ENCODE measurements around the gene STAM.
"Not testable (repeated sequence)": the region's sequence is repeated elsewhere in the genome, so short reads cannot be mapped to it uniquely, and the experiment has no call there.

STAM gene

DNA sequence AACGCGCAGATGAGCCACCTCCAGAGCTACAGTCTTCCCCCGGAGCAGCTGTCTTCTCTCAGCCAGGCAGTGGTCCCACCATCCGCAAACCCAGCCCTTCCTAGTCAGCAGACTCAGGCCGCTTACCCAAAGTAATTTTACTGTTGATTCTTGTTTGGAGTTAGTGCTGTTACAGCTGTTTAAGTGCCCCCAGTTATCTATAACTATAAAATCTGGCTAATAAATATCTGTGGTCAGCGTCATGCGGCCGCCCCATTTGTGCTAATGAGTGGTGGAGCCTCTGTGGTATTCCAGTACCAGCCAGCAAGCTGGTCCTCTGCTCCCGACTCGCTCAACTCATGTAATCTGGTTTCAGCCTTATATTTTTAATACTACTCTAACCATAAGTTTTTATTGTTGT lies 64.9 kb downstream of the STAM start:
- Histone ChIP-seq H3K27me3 (ENCODE audit: control insufficient read depth in 1 of 2, insufficient read depth in 2 of 2, low read length in 2 of 2) (no peaks in the 10 kb centered on the region), H3K27ac (ENCODE audit: low read length) (no peak overlapping the region), H3K36me3 (ENCODE audit: control insufficient read depth in 2 of 2, insufficient read depth in 2 of 2, low read length in 2 of 2) (peaks cover 10 to 16% of the 10 kb centered on the region in 2 donors), H3K9me3 (ENCODE audit: control insufficient read depth in 2 of 2, low read length in 2 of 2) (no peaks in the 10 kb centered on the region), H3K9ac (ENCODE audit: low read length in 2 of 2) (no peak overlapping the region), H3K4me1 (ENCODE audit: control insufficient read depth, insufficient read depth, low read length) (no peaks in the 10 kb centered on the region), H3K4me3 (ENCODE audit: low read length in 2 of 2) (no peak overlapping the region)

DNA sequence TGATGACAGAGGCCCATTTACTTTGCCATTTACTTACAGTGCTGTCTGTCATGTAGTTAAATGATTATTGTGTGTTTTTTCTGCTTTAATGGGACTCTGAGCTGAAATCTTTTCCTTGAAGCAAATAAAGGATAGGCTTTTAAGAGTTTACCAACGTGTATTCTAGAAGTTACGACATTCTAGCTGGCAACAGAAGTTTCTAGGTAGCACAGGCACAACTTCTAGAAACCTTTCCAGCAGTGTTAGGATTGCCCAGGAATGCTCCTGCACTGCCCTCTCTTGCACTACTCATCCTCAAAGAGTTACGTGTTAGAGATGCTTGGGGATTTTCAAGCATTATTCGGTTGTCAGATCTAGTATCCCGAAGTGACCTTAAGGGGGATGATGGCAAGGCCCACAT lies 65.5 kb downstream of the STAM start:
- peaks cover 16 to 22% of the 10 kb centered on the region in 2 donors for H3K36me3 ChIP-seq (ENCODE audit: control insufficient read depth in 2 of 2, insufficient read depth in 2 of 2, low read length in 2 of 2)
- H3K27me3 ChIP-seq (ENCODE audit: control insufficient read depth in 1 of 2, insufficient read depth in 2 of 2, low read length in 2 of 2) = no peaks in the 10 kb centered on the region
- no peak overlapping the region for H3K9ac ChIP-seq (ENCODE audit: low read length in 2 of 2)
- no peaks in the 10 kb centered on the region for H3K4me1 ChIP-seq (ENCODE audit: control insufficient read depth, insufficient read depth, low read length)
- no peak overlapping the region for H3K4me3 ChIP-seq (ENCODE audit: low read length in 2 of 2)
- no peaks in the 10 kb centered on the region for H3K9me3 ChIP-seq (ENCODE audit: control insufficient read depth in 2 of 2, low read length in 2 of 2)
- H3K27ac ChIP-seq (ENCODE audit: low read length) = no peak overlapping the region

DNA sequence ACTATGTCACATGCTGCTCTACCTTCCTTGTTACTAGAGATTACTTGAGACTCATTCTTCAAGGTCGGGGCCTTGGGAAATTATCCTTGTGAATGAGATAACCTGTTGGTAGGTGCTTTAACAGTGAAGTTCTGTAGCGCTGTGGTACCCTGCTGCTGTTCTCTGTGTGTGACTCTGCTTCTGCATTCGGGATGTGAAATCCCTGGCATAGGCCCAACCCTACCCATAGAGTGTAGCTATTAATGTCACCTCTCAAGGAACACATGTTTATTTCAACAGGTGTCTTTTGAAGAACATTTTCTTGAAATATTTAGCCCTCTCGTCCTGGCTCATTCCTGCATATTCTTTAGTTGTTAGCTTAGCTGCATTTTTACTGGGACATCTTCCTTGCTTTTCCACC lies 66.2 kb downstream of the STAM start:
- Histone ChIP-seq H3K27ac (ENCODE audit: low read length) (no peak overlapping the region), H3K36me3 (ENCODE audit: control insufficient read depth in 2 of 2, insufficient read depth in 2 of 2, low read length in 2 of 2) (peaks cover 23 to 25% of the 10 kb centered on the region in 2 donors), H3K27me3 (ENCODE audit: control insufficient read depth in 1 of 2, insufficient read depth in 2 of 2, low read length in 2 of 2) (no peaks in the 10 kb centered on the region), H3K4me3 (ENCODE audit: low read length in 2 of 2) (no peak overlapping the region), H3K9me3 (ENCODE audit: control insufficient read depth in 2 of 2, low read length in 2 of 2) (no peaks in the 10 kb centered on the region), H3K4me1 (ENCODE audit: control insufficient read depth, insufficient read depth, low read length) (no peaks in the 10 kb centered on the region), H3K9ac (ENCODE audit: low read length in 2 of 2) (no peak overlapping the region)

DNA sequence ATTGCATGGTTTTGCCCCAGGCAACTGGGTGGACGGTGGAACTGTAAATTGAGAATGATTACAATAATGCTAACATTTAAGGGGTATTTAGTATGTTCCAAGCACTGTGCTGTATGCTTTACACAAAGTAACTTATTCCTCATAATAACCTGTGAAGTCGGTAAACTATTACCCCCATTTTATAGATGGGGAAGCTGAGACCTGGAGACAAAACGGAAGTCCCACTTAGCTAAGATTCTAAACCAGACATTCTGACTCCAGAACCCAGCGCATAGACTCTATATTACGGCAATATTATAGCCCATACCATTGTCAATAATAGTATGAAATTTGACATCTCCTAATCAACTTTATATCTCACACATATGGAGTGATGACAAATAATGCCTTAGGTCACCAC lies 68.1 kb downstream of the STAM start:
- no peak overlapping the region for H3K27ac ChIP-seq (ENCODE audit: low read length)
- no peak overlapping the region for H3K9ac ChIP-seq (ENCODE audit: low read length in 2 of 2)
- peaks cover 22 to 25% of the 10 kb centered on the region in 2 donors for H3K36me3 ChIP-seq (ENCODE audit: control insufficient read depth in 2 of 2, insufficient read depth in 2 of 2, low read length in 2 of 2)

DNA sequence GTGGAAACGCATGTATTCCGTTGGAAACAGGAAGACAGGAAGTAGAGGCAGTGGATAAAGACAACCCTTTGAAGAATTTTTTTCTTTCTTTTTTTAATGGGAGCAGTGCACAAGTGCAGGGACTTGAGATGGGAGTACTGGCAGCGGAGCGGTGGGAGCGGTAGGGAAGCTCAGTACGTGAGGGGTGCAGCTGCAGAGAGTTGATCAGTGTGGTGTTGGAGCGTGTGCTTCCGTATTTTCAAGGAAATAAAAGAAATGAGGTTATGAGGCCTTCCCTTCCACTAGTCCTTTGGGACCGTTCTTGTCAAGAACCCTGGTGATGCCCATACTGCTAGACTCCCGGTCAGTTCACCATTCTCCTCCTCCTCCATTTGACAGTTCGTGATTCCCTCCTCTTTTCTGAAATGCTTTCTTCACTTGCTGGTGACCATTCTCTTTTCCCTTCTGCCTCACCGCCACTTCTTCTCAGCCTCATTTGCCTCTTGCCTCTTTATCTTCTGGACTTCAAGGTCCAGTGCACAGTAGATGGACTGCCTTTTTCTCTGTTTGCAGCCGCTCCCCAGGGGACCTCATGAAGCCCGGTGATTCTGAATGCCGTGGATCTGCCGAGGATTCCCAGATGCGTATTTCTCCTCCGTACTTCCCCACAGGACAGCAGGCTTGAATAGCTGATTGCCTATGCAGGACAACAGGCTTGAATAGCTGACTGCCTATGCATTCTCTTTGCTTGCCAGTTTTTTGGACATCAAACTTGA lies 68.9 kb downstream of the STAM start:
- H3K4me3 ChIP-seq (ENCODE audit: low read length in 2 of 2) = peak overlapping the region; percentile 34 to 50
- H3K36me3 ChIP-seq (ENCODE audit: control insufficient read depth in 2 of 2, insufficient read depth in 2 of 2, low read length in 2 of 2) = peaks cover 22 to 30% of the 10 kb centered on the region in 2 donors
- H3K27ac ChIP-seq (ENCODE audit: low read length) = no peak overlapping the region
- H3K9ac ChIP-seq (ENCODE audit: low read length in 2 of 2) = no peak overlapping the region
- H3K9me3 ChIP-seq (ENCODE audit: control insufficient read depth in 2 of 2, low read length in 2 of 2) = no peaks in the 10 kb centered on the region
- no peaks in the 10 kb centered on the region for H3K27me3 ChIP-seq (ENCODE audit: control insufficient read depth in 1 of 2, insufficient read depth in 2 of 2, low read length in 2 of 2)
- no peaks in the 10 kb centered on the region for H3K4me1 ChIP-seq (ENCODE audit: control insufficient read depth, insufficient read depth, low read length)

More for the DNA sequence above, 68.1 kb downstream of the STAM start:
- Histone ChIP-seq H3K4me1 (ENCODE audit: control insufficient read depth, insufficient read depth, low read length) (no peaks in the 10 kb centered on the region), H3K9me3 (ENCODE audit: control insufficient read depth in 2 of 2, low read length in 2 of 2) (no peaks in the 10 kb centered on the region), H3K4me3 (ENCODE audit: low read length in 2 of 2) (no peak overlapping the region), H3K27me3 (ENCODE audit: control insufficient read depth in 1 of 2, insufficient read depth in 2 of 2, low read length in 2 of 2) (no peaks in the 10 kb centered on the region)

DNA sequence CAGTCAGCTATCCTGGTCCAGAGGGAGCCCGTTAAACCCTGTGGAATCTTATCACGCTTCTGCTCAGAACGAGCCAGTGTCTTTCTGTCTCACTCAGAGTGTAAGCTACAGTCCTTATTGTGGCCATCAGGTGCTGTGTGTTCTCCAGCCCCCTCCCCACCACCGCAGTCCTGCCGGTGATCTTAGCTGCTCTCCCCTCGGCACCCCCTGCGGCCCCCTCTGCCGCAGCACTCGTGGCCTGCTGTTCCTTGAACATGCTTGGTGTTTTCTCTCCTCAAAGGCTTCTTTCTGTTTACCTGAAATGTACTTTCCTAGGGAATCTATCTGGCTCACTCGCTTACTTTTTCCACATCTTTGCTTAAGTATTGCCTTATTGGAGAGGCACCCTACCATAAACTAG lies 69.8 kb downstream of the STAM start:
- Histone ChIP-seq H3K27ac (ENCODE audit: low read length) (no peak overlapping the region), H3K9ac (ENCODE audit: low read length in 2 of 2) (no peak overlapping the region), H3K4me3 (ENCODE audit: low read length in 2 of 2) (no peak overlapping the region), H3K9me3 (ENCODE audit: control insufficient read depth in 2 of 2, low read length in 2 of 2) (no peaks in the 10 kb centered on the region), H3K4me1 (ENCODE audit: control insufficient read depth, insufficient read depth, low read length) (no peaks in the 10 kb centered on the region), H3K27me3 (ENCODE audit: control insufficient read depth in 1 of 2, insufficient read depth in 2 of 2, low read length in 2 of 2) (no peaks in the 10 kb centered on the region), H3K36me3 (ENCODE audit: control insufficient read depth in 2 of 2, insufficient read depth in 2 of 2, low read length in 2 of 2) (peaks cover 21 to 30% of the 10 kb centered on the region in 2 donors)

DNA sequence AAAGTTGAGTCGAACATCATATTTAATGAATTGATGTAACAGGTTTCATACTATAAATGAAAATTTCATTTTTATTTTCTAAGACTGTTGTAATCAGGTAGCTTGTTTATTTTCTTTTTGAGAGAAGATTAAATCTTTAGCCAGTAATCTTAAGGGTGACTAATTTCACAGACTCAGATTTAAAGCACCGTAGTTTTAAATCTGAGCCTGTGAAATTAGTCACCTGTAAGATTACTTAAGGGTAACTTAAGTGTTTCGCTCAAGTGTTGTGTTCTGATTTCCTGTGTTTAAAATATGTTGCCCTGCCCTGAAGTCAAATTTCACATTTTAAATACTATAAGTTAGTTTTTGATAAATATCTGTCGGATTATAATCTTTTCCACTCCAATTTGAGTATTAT lies 72.2 kb downstream of the STAM start:
- H3K4me1 ChIP-seq (ENCODE audit: control insufficient read depth, insufficient read depth, low read length) = no peaks in the 10 kb centered on the region
- H3K36me3 ChIP-seq (ENCODE audit: control insufficient read depth in 2 of 2, insufficient read depth in 2 of 2, low read length in 2 of 2) = peaks cover 16 to 27% of the 10 kb centered on the region in 2 donors
- H3K9ac ChIP-seq (ENCODE audit: low read length in 2 of 2) = no peak overlapping the region
- H3K27me3 ChIP-seq (ENCODE audit: control insufficient read depth in 1 of 2, insufficient read depth in 2 of 2, low read length in 2 of 2) = no peaks in the 10 kb centered on the region
- no peak overlapping the region for H3K4me3 ChIP-seq (ENCODE audit: low read length in 2 of 2)
- no peaks in the 10 kb centered on the region for H3K9me3 ChIP-seq (ENCODE audit: control insufficient read depth in 2 of 2, low read length in 2 of 2)
- no peak overlapping the region for H3K27ac ChIP-seq (ENCODE audit: low read length)

DNA sequence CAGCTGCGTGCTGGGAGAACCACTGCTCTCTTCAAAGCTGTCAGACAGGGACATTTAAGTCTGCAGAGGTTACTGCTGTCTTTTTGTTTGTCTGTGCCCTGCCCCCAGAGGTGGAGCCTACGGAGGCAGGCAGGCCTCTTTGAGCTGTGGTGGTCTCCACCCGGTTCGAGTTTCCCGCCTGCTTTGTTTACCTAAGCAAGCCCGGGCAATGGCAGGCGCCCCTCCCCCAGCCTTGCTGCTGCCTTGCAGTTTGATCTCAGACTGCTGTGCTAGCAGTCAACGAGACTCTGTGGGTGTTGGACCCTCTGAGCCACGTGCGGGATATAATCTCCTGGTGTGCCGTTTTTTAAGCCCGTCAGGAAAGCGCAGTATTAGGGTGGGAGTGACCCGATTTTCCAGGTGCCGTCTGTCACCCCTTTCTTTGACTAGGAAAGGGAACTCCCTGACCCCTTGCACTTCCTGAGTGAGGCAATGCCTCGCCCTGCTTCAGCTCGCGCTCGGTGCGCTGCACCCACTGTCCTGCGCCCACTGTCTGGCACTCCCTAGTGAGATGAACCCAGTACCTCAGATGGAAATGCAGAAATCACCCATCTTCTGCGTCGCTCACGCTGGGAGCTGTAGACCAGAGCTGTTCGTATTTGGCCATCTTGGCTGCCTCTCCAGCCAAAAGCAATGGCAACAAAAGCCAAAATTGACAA lies 78.5 kb downstream of the STAM start:
- H3K27ac ChIP-seq (ENCODE audit: low read length); H3K36me3 ChIP-seq (ENCODE audit: control insufficient read depth in 2 of 2, insufficient read depth in 2 of 2, low read length in 2 of 2); H3K4me3 ChIP-seq (ENCODE audit: low read length in 2 of 2); H3K4me1 ChIP-seq (ENCODE audit: control insufficient read depth, insufficient read depth, low read length); H3K9me3 ChIP-seq (ENCODE audit: control insufficient read depth in 2 of 2, low read length in 2 of 2); H3K27me3 ChIP-seq (ENCODE audit: control insufficient read depth in 1 of 2, insufficient read depth in 2 of 2, low read length in 2 of 2); H3K9ac ChIP-seq (ENCODE audit: low read length in 2 of 2): not testable (repeated sequence)

DNA sequence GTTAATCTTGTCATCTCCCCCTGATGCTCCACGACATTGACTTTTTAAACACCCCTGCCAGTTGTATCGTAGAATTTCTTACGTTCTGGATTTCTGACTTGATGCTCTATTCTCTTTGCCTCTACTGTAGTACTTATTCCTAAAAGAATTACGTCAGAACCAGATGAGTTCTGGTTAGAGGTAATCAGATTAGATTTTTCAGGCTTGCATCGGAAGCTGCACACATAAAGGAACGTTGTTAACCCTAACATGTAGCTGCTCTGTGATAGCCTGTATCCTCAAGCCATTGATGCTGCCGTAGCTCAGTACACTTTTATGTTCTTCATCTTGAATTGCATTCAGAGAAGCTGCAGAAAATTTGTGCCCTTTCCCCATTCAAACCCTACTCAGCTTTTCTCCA lies 81.8 kb downstream of the STAM start:
- H3K4me3 ChIP-seq (ENCODE audit: low read length in 2 of 2) = no peak overlapping the region
- H3K27me3 ChIP-seq (ENCODE audit: control insufficient read depth in 1 of 2, insufficient read depth in 2 of 2, low read length in 2 of 2) = no peaks in the 10 kb centered on the region
- no peaks in the 10 kb centered on the region for H3K9me3 ChIP-seq (ENCODE audit: control insufficient read depth in 2 of 2, low read length in 2 of 2)
- no peaks in the 10 kb centered on the region for H3K4me1 ChIP-seq (ENCODE audit: control insufficient read depth, insufficient read depth, low read length)
- no peak overlapping the region for H3K9ac ChIP-seq (ENCODE audit: low read length in 2 of 2)
- H3K36me3 ChIP-seq (ENCODE audit: control insufficient read depth in 2 of 2, insufficient read depth in 2 of 2, low read length in 2 of 2) = no peaks in the 10 kb centered on the region
- no peak overlapping the region for H3K27ac ChIP-seq (ENCODE audit: low read length)

DNA sequence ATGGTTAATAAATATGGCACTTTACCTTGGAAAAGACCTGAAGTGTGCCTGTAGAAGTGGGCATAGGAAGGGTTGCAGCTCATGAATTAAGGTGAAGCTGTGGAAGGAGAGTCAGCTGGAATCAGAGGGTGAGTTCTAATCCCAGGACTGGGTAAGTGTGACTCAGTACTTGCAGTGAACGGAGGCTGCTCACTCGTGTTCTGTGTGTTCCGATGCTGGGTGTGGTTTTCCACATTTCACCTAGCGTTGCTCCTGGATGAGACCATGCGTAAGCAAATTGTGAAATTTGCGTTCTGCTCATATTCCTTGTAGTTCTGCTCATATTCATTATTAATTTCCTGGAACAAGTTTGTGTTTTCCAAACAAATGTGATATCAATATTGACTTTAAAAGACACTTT lies 85.7 kb downstream of the STAM start:
- Histone ChIP-seq H3K9me3 (ENCODE audit: control insufficient read depth in 2 of 2, low read length in 2 of 2) (no peaks in the 10 kb centered on the region), H3K27ac (ENCODE audit: low read length) (no peak overlapping the region), H3K4me3 (ENCODE audit: low read length in 2 of 2) (no peak overlapping the region)

DNA sequence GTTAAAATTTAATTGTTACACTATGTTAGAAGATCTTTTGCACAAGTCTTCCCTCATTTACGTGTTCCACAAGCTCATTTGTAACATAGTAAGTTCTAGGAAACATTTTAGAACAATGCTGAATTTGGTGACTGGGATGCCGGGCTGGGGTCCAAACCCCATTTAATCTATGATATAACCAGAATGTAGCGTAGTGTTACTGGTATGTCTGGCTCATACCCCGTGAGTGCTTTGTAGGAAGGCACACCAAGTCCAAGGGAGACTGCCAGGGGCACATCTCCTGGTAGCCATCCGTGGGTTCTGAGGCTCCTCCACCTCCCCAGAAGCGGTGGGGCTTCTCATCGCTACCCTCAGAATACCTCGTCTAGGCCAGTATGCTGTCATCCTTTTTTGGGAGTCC lies 86.7 kb downstream of the STAM start:
- H3K9ac ChIP-seq (ENCODE audit: low read length in 2 of 2) = no peak overlapping the region
- no peaks in the 10 kb centered on the region for H3K9me3 ChIP-seq (ENCODE audit: control insufficient read depth in 2 of 2, low read length in 2 of 2)
- no peak overlapping the region for H3K4me3 ChIP-seq (ENCODE audit: low read length in 2 of 2)
- H3K36me3 ChIP-seq (ENCODE audit: control insufficient read depth in 2 of 2, insufficient read depth in 2 of 2, low read length in 2 of 2) = no peaks in the 10 kb centered on the region
- H3K27me3 ChIP-seq (ENCODE audit: control insufficient read depth in 1 of 2, insufficient read depth in 2 of 2, low read length in 2 of 2) = no peaks in the 10 kb centered on the region
- no peaks in the 10 kb centered on the region for H3K4me1 ChIP-seq (ENCODE audit: control insufficient read depth, insufficient read depth, low read length)
- no peak overlapping the region for H3K27ac ChIP-seq (ENCODE audit: low read length)

More for the DNA sequence above, 85.7 kb downstream of the STAM start:
- H3K4me1 ChIP-seq (ENCODE audit: control insufficient read depth, insufficient read depth, low read length) = no peaks in the 10 kb centered on the region
- no peaks in the 10 kb centered on the region for H3K27me3 ChIP-seq (ENCODE audit: control insufficient read depth in 1 of 2, insufficient read depth in 2 of 2, low read length in 2 of 2)
- no peaks in the 10 kb centered on the region for H3K36me3 ChIP-seq (ENCODE audit: control insufficient read depth in 2 of 2, insufficient read depth in 2 of 2, low read length in 2 of 2)
- no peak overlapping the region for H3K9ac ChIP-seq (ENCODE audit: low read length in 2 of 2)
